NCI-H2107 treated with DMSO at 0.1 percent for 48 hours (cell line): ENCODE results near the gene STAMBPL1.

ENCODE experiments used
- DNase-seq: peaks from one replicate; lab custom pipeline; 2025; ENCODE audit not compliant: unreplicated experiment; lab: John Stamatoyannopoulos, UW

The STAMBPL1 gene

DNA sequence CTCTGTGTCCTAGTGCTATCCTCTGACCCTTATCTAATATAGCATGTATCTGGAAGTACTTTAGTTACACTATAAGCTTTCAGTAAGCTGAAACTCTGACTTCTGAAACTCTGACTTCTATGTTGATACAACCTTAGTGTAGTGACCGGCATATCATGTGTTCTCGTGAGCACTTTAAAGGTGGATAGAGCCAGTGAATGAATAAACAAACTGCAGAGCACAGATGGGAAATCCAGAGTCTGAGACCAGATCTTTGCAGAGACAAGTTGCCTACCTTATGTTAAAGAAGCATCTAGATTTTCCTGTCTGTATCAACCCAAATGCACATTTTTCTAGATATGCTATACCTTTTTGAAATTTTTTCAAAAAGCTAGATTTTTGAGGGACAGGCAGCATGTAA, 69.0 kb downstream of the STAMBPL1 start:
- no peak for DNase-seq

DNA sequence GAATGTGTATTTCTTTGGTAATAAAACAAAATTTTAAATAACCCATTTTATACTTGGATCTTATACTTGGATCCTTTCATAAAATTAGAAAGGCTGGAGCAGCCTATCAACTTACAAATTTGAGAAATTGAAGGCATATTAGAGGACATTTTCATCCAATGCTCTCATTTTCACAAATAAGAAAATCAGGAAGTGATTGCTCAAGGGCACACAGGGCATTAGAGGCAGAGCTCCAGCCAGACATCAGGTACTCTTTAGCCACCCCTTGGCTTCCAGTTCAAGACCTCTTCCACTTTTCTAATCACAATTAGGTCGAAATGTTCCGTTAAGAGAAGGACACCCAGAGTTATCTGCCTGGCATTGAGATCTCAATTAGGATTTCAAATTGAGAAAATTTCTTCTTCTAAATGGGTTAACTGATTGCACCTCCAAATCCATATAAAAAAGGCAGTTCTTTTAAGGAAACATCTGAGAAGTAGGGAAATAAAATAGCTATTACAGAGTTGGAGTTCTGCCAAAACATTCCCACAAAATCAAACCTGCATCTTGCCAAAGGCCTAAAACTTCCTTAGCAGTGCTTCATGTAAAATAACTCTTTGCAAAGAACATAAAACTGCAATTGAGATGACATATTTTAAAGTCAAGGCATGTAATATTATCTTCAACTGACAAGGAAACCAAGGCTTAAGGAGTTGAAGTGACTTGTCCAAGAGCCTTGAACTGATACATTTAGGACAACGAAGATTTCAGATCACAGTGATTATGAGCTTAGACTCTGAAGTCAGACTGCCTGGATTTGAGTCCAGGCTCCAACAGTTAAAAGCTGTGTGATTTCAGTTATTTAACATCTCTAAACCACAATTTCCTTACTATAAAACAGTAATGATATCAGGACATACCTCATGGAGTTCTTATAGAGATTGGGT, 70.1 kb downstream of the STAMBPL1 start:
- no peak for DNase-seq

DNA sequence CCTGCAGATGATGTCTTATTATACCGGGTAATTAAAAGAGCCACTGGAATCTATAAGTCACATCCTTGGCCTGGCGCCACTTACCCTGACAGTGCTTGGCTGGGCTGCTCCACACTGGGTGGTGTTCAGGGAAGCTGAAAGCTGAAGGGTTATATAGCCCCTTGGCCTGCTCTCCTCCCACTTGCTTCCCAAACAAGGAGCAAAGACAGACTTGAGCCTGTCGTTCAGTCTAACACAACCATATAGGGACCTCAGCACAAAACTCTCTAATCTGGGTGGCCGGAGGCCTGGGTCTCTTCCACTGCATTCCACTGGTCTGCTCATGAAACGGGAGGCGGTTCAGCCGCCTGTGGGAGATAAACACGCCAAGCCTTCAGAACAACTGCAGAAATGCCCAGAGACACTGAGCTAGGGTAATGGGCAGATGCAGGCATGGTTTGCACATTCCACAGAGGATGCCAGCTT, 72.6 kb downstream of the STAMBPL1 start, which contains the start of gene ACTA2:
Gene ACTA2 (minus strand): TSS at position 127 of the 465 bp plus-strand sequence. CDS start 3,843 bp downstream, outside the sequence.
- no peak for DNase-seq

DNA sequence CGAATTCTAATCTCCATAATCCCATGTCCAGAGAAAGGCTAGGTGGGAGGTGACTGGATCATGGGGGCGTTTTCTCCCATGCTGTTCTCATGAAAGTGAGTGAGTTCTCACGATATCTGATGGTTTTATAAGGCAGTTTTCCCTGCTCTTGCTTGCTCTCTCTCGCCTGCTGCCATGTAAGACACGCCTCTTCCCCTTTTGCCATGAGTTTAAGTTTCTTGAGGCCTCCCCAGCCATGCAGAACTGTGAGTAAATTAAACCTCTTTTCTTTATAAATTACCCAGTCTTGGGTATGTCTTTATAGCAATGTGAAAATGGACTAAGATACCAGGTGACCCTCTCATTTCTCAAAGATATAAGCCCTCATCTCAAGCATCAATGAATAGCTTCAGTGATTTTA, 73.6 kb downstream of the STAMBPL1 start:
- no peak for DNase-seq

DNA sequence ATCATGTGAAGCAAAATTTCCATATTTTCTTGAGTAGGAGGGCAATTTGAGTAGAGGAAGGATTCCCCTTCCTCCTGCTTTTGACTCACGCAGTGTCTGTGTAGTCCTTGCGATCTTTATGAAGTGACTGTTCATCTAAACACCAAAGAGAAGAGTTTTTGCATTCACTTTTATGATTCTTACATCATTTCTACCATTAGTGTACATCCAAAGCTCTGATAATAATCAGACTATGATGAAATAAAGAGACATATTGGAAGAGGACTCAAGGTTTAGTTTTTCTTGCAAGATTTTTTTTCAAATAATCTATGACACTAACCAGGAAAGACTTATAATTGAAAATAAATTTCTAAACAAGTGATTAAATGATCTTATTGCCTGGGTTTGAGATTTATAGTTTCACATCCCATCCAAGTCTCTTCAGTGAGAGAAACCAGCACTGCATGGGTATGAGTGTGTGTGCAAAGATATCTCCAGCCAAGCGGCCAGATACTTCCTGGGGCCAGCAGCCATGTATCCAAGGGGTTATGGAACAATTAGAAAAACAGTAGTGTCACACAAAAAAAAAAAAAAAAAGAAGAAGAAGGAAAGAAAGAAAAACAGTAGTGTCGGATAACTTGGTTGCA, 74.5 kb downstream of the STAMBPL1 start:
- no peak for DNase-seq

DNA sequence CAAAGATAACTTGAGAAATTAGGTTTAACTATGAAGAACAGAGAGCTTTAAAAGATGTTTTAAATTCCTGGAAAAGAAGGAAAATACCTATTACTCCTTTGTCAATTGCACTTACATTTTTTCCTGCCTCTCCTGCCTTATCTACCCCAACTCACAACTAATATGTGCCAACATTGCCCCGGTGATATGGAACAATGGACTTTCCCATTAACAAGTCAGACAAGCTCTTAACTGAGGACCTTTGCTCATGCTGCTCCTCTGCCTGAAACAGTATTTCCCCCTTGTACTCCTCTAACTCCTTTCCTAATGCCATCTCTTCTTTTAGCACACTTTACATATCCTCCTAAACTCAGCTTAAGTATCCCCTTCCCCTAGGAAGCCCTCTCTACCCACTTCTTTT, 77.3 kb downstream of the STAMBPL1 start:
- DNase-seq, result no peak

DNA sequence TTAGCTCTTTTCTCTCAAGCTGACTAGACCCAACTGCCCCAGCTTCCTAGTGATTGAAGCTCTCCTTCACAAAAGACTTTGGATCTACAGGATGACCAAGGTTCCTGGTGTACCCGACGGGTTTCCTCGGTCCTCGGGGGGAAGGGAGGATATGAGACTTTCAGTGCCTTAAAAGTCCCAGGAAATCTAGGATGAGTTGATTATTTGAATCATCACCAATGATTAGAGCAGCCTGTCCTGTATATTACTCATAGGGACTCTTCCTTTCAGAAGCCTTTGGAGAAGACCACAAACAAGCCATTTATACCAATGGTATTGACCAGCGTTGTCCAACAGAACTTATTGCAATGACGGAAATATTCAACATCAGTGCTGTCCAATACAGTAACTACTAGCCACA, 78.7 kb downstream of the STAMBPL1 start:
- no peak for DNase-seq

DNA sequence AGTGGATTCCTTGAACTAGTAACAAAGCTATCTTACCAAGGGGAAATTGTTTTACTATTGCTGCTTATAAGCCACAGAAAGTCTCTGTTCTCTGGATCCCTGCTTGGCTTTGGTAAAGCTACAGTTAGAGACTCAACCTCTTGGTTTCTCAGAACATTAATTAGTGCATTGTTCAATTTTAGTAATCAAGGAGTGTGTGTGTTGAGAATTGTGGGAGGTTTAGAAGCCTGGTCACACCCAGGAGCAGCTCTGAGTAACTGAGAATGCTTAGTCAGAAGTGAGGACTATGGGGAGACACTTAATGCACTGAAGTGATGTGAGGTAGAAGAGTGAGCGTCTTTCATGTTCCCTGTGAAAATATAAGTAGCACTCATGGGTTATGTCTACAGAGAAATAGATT, 80.8 kb downstream of the STAMBPL1 start:
- DNase-seq, result no peak

DNA sequence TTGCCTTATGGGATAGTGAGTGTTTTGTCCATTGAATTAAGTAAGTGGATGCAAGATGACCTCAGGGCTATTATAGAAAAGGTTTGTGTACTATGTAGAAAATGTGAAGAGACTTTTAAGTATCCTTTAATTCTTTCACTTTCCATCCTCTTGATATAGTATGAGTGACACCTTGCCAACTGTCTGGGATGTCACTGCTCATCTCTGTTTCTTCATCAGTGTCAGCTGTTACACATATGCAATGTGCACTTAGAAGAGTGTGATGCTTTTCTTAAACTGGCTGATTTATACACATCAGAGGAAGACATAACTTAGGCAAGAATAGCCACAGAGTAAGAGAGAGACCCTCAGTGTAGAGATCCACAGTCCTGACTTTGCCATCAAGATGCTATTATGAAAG, 81.2 kb downstream of the STAMBPL1 start:
- DNase-seq, result no peak

DNA sequence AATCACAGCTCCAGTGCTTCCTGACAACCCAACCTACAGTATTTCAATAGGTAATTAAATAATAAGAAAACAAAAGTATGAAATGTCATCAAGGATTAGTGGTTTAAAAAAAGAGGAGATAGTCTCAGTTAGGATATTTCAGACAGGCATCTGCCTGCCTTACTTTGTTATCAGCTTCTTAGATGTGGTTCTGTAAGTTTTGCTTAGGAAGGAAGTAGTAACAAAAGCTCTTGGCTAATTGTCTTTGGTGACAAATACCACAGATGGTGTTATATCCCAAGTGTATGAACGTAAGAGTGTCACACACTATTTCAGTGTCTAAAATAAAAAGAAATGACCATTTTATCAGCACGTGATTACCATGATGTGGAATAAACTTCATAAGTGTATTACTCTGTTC, 82.3 kb downstream of the STAMBPL1 start:
- DNase-seq, result no peak

DNA sequence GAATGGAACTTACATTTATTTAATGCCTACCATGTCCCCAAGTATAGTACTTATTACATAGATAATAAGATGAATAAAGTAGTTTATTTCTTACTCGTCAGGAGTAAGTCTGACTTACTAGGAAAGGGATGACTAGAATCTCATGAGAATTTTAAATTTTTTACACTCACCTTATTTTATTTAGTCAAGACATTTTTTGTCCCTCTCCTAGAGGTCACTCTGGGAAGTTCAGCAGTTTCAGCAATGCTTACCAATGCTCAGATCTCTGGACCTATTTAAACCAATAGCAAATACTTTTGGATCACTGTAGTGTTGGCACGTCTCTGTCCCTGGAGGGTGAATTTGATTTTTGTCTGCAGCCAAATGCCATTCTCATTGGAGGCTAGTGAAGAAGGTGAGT, 83.3 kb downstream of the STAMBPL1 start:
- no peak for DNase-seq

DNA sequence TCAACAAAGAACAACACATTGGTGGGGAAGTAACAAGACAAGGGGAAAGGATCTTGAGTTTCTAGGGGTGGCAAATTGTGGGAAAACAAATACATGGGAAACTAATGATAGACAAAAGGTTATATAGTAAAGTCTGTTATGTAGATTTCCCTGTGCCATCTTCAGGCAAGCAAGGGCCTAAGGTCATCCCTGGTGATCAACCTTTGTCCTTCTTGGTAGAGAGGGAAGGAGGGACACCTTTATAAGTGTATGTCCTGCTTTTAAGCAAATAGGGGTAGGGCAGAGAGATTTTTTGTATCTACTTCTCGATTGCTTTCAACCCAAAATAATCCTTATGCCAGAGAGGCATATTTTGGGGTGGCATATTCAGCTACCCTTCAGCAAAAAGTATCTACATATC, 84.3 kb downstream of the STAMBPL1 start:
- DNase-seq, result no peak

DNA sequence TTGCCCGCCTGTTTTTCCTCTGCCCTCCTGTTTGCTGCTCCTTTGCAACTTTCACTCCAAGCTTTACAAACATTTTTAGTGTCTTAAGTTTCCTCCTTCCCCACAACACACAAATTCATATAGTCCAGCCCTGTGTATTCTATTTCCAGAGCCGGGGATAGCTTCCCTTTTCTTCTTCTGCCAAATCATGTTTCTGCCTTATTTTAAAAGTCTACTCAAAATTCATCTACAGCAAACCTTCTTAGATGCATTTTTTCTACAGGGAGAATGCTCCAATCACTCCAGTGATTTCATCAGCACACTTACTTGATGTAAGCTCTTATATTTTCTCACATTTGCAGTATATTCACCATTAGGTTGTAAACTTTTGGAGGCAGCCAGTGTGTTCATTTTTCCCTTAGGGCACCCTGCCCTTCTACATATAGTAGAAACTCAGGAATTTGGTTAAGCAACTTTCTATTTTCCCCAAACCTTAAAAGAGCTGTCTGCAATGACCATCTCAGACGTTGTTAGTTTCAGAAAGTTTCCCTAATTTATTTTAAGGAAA, 84.9 kb downstream of the STAMBPL1 start:
- no peak for DNase-seq

DNA sequence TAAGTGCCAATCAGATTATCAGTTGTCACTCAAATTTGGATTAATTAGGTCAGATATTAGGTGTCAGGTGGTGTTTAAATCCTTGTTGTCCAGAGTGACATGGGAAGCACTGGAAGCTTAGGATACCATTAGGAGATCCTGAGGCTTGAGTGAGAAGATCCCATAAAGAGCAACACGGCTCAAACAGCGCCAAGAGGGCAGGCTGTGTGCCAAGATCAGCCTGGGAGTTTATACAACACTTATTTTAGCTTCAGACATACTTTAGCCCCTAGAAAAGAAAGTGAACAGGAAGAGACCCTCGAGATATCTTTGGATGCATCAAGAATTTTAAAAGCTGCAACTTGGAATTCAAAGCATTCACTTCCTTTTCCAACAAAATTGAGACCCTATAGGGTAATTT, 86.8 kb downstream of the STAMBPL1 start:
- no peak for DNase-seq

DNA sequence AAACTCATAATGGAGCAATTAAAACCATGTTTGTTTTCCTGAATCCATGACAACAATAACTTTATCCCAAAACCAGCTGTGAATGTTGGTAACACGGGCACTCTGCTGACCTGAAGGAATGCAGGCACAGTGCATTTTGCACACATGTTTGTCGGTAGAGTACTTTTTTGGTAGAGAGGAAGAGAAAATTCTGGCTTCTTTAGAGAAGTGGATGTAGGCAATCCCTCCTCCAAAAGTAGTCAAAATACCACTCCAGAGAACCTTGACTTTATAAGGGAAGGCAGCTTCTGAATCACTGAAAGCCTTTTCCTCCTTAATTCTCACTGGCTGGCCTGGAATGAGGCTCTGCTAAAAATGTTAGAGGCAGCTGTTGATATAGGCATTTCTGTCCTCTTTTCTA, 88.3 kb downstream of the STAMBPL1 start:
- no peak for DNase-seq

DNA sequence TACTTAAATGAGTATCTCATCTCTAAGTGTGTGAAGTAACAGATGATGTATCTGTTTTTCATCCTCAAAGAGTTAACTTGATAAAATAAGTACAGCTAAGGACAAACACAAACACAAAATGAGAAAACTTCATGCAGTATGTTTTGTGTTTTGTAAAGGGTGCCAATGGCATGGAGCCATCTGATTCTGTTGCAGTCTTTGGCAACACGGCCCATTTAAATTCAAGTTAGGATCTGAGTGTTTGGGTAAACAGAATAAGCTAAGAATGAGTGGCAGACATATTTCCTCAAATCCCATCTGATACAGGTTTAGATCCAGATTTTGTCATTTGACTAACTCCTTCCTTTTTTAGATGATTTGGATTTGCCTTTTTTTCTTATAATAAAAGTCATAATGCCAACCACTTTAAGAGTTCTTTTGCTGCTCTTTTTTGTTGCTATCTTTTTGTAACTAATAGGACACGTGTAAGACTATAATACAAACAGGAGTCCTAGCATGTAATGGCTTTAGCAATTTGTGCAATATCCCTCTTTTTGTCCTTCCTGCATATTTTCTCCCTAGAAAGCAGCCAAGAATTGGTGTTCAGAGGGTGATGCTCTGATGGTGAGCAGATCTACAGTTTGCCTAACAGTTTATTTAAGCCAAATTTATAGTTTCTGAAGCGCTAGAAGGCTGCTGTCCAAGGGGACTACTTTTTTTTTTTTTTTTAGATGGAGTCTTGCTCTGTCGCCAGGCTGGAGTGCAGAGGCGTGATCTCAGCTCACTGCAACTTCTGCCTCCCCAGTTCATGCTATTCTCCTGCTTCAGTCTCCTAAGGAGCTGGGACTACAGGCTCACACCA, 91.4 kb downstream of the STAMBPL1 start:
- DNase-seq, result no peak
